Thyroid gland (tissue), 4 donors: ENCODE data around the gene PGM5. TPM values are rescaled to one million over a fixed set of nuclear protein-coding genes. Genes with fewer than 3 reads are reported as not detected.

Experiments used
- DNase-seq, 2 donors: peaks; one replicate each; pipeline ENCODE4 v3.0.0-alpha.2; 2019
- H3K27ac ChIP-seq, 3 donors: fragments of 200-600 bp; sonication (generic); 1 replicate in 2 of 3; 2 replicates in 1 of 3; pipeline ENCODE4 v1.5.1; 2016 to 2019; ENCODE audit warnings: mild to moderate bottlenecking in 1 of 3, moderate library complexity in 1 of 3
- H3K27me3 ChIP-seq: fragments of 200-600 bp; sonication (generic); one replicate; pipeline ENCODE4 v1.5.1; 2019
- H3K36me3 ChIP-seq, 2 donors: fragments of 200-600 bp; sonication (generic); one replicate each; pipeline ENCODE4 v1.5.1; 2016 to 2019
- H3K4me1 ChIP-seq, 2 donors: fragments of 200-600 bp; sonication (generic); one replicate each; pipeline ENCODE4 v1.5.1; 2017 to 2019
- H3K4me3 ChIP-seq, 3 donors: fragments of 200-600 bp; sonication (generic); replicated peaks in 1 of 3; 1 replicate in 2 of 3; 2 replicates in 1 of 3; pipeline ENCODE4 v1.5.1; 2016; ENCODE audit warnings: mild to moderate bottlenecking in 1 of 3
- H3K9me3 ChIP-seq: fragments of 200-600 bp; sonication (generic); one replicate; pipeline ENCODE4 v1.5.1; 2017
- CTCF ChIP-seq, 6 experiments: fragments of 200-600 bp in 3 of 6; fragments of 450-650 bp in 3 of 6; sonication (generic) in 3 of 6; IDR thresholded peaks; one replicate each; pipeline ENCODE4 v1.5.1; 2016 to 2019; ENCODE audit warnings: antibody characterized with exemption in 6 of 6, mild to moderate bottlenecking in 2 of 6, inconsistent platforms in 1 of 6, moderate library complexity in 1 of 6
- POLR2A ChIP-seq, 2 donors: fragments of 450-650 bp; IDR thresholded peaks; one replicate each; pipeline ENCODE4 v1.6.1; 2017; ENCODE audit warnings: antibody characterized with exemption in 2 of 2, mild to moderate bottlenecking in 2 of 2, moderate library complexity in 1 of 2
- WGBS, 2 donors: methylation state at CpG; one replicate each; pipeline ENCODE4 v1.1.5; 2017; 5-methylcytosine and 5-hydroxymethylcytosine counted together
- intact Hi-C: fragments of 100-400 bp; cut with DNase I; formaldehyde crosslinking; loops from one replicate; pipeline ENCODE4 v1.15.1; 2023
- total RNA-seq, 4 donors: library from RNA; depleted of rRNA; stranded (reverse); fragments of >200 nt; gene quantifications; one replicate each; pipeline ENCODE4 v1.2.3, GENCODE V29; 2016

The PGM5 gene
- total RNA-seq, 4 donors from 2014 or later, result 21.4 to 56.6 (median 29.0) TPM

GRCh38 chr9:68538200-68538599 lies 181.8 kb downstream of the PGM5 start:
- H3K9me3 ChIP-seq, result no peaks in the 10 kb centered on the region
- intact Hi-C loops, result no loop called here
- H3K27me3 ChIP-seq, result no peaks in the 10 kb centered on the region
- no peak overlapping the region for H3K27ac ChIP-seq
- TF ChIP-seq POLR2A (IDR thresholded peaks at IDR 0.05), result no peak
- no peak for TF ChIP-seq CTCF (IDR thresholded peaks at IDR 0.05)
- DNase-seq, result no peak
- H3K36me3 ChIP-seq, result no peaks in the 10 kb centered on the region
- H3K4me3 ChIP-seq, result no peak overlapping the region
- no peaks in the 10 kb centered on the region for H3K4me1 ChIP-seq
- WGBS, 2 donors, result 72 to 77% methylated on average over 3 of the region's 3 CpGs

- no peak for TF ChIP-seq POLR2A (IDR thresholded peaks at IDR 0.05)
- no peak for TF ChIP-seq CTCF (IDR thresholded peaks at IDR 0.05)
- no peaks in the 10 kb centered on the region for H3K36me3 ChIP-seq
- WGBS, 2 donors, result 29 to 32% methylated on average over 8 of the region's 8 CpGs
- intact Hi-C loops, result no loop called here
- no peaks in the 10 kb centered on the region for H3K4me1 ChIP-seq
- H3K27ac ChIP-seq, result no peak within 1 kb of the TSS
- no peaks in the 10 kb centered on the region for H3K9me3 ChIP-seq
- no peak for DNase-seq
- H3K27me3 ChIP-seq, result no peaks in the 10 kb centered on the region
- no peak within 1 kb of the TSS for H3K4me3 ChIP-seq
Observed at GRCh38 chr9:68540712-68541535, 184.5 kb downstream of the PGM5 start, which contains the start of gene TMEM252. TMEM252 (minus strand) TSS chr9:68540883; CDS start chr9:68540814, 69 bp downstream.

DNA sequence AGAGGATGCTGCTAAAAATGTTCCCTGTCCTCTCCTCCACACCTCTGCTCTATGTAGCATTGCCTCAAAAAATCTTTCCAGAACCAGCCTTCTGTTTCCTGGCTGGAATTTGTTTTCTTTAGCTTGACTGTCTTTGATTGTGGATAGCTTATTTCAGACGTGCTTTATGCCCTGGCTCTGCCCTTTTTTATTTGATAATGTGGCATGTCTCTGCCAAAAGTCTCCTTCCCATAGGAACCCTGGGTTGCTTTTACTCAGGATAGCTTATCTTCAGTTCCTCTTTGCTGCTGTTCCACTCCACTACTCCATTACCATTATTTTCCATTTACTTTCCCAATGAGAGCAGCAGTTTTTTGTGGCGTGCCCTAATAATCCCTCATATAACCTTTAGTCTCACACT lies 185.2 kb downstream of the PGM5 start:
- Histone ChIP-seq H3K9me3 (no peaks in the 10 kb centered on the region), H3K27me3 (no peaks in the 10 kb centered on the region), H3K36me3 (no peaks in the 10 kb centered on the region), H3K27ac (no peak overlapping the region), H3K4me1 (no peaks in the 10 kb centered on the region), H3K4me3 (no peak overlapping the region)
- intact Hi-C loops, result no loop called here
- 43 to 44% methylated on average over 2 of the region's 2 CpGs for WGBS, 2 donors
- TF ChIP-seq POLR2A (IDR thresholded peaks at IDR 0.05), result no peak
- no peak for TF ChIP-seq CTCF (IDR thresholded peaks at IDR 0.05)
- DNase-seq, result no peak

- TF ChIP-seq POLR2A (IDR thresholded peaks at IDR 0.05) (no peak), CTCF (IDR thresholded peaks at IDR 0.05) (no peak)
- Histone ChIP-seq H3K4me3 (no peak overlapping the region), H3K27ac (no peak overlapping the region), H3K4me1 (peaks cover 4 to 6% of the 10 kb centered on the region in 2 donors), H3K36me3 (no peaks in the 10 kb centered on the region), H3K27me3 (no peaks in the 10 kb centered on the region), H3K9me3 (no peaks in the 10 kb centered on the region)
- WGBS, 2 donors, result 88 to 95% methylated on average over 3 of the region's 3 CpGs
- intact Hi-C loops, result no loop called here
- no peak for DNase-seq
Observed at GRCh38 chr9:68545033-68545705, 188.8 kb downstream of the PGM5 start.
